ENCODE measurements around the gene P2RY13.

- TF ChIP-seq CSDC2 (CRISPR knock-in tag; IDR thresholded peaks at IDR 0.05) (no peak), ISL1 (CRISPR knock-in tag; IDR thresholded peaks at IDR 0.05) (no peak), GLIS3 (CRISPR knock-in tag; IDR thresholded peaks at IDR 0.05) (no peak), PPARA (CRISPR knock-in tag; IDR thresholded peaks at IDR 0.05; ENCODE audit: borderline replicate concordance) (no peak)
- TF ChIP-seq, protein P1, sequence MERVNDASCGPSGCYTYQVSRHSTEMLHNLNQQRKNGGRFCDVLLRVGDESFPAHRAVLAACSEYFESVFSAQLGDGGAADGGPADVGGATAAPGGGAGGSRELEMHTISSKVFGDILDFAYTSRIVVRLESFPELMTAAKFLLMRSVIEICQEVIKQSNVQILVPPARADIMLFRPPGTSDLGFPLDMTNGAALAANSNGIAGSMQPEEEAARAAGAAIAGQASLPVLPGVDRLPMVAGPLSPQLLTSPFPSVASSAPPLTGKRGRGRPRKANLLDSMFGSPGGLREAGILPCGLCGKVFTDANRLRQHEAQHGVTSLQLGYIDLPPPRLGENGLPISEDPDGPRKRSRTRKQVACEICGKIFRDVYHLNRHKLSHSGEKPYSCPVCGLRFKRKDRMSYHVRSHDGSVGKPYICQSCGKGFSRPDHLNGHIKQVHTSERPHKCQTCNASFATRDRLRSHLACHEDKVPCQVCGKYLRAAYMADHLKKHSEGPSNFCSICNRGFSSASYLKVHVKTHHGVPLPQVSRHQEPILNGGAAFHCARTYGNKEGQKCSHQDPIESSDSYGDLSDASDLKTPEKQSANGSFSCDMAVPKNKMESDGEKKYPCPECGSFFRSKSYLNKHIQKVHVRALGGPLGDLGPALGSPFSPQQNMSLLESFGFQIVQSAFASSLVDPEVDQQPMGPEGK (CRISPR knock-in tag; IDR thresholded peaks at IDR 0.05; ENCODE audit: borderline replicate concordance), result no peak
Measured at GRCh38 chr3:151314137-151314536, 15.2 kb downstream of the P2RY13 start.
